Thyroid gland (tissue), 4 donors: ENCODE results near the gene CALD1. TPM values are rescaled to one million over a fixed set of nuclear protein-coding genes. Genes with fewer than 3 reads are reported as not detected.

Experiments
- DNase-seq, 2 donors: peaks; one replicate each; pipeline ENCODE4 v3.0.0-alpha.2; 2019
- H3K27ac ChIP-seq, 3 donors: fragments of 200-600 bp; sonication (generic); 1 replicate in 2 of 3; 2 replicates in 1 of 3; pipeline ENCODE4 v1.5.1; 2016 to 2019; ENCODE audit warnings: mild to moderate bottlenecking in 1 of 3, moderate library complexity in 1 of 3
- H3K27me3 ChIP-seq: fragments of 200-600 bp; sonication (generic); one replicate; pipeline ENCODE4 v1.5.1; 2019
- H3K36me3 ChIP-seq, 2 donors: fragments of 200-600 bp; sonication (generic); one replicate each; pipeline ENCODE4 v1.5.1; 2016 to 2019
- H3K4me1 ChIP-seq, 2 donors: fragments of 200-600 bp; sonication (generic); one replicate each; pipeline ENCODE4 v1.5.1; 2017 to 2019
- H3K4me3 ChIP-seq, 3 donors: fragments of 200-600 bp; sonication (generic); replicated peaks in 1 of 3; 1 replicate in 2 of 3; 2 replicates in 1 of 3; pipeline ENCODE4 v1.5.1; 2016; ENCODE audit warnings: mild to moderate bottlenecking in 1 of 3
- H3K9me3 ChIP-seq: fragments of 200-600 bp; sonication (generic); one replicate; pipeline ENCODE4 v1.5.1; 2017
- POLR2A ChIP-seq, 2 donors: fragments of 450-650 bp; IDR thresholded peaks; one replicate each; pipeline ENCODE4 v1.6.1; 2017; ENCODE audit warnings: antibody characterized with exemption in 2 of 2, mild to moderate bottlenecking in 2 of 2, moderate library complexity in 1 of 2
- WGBS, 2 donors: methylation state at CpG; one replicate each; pipeline ENCODE4 v1.1.5; 2017; 5-methylcytosine and 5-hydroxymethylcytosine counted together
- intact Hi-C: fragments of 100-400 bp; cut with DNase I; formaldehyde crosslinking; loops from one replicate; pipeline ENCODE4 v1.15.1; 2023
- total RNA-seq, 4 donors: library from RNA; depleted of rRNA; stranded (reverse); fragments of >200 nt; gene quantifications; one replicate each; pipeline ENCODE4 v1.2.3, GENCODE V29; 2016
- TF ChIP-seq, protein P1 (sequence below), 6 experiments: fragments of 200-600 bp in 3 of 6; fragments of 450-650 bp in 3 of 6; sonication (generic) in 3 of 6; IDR thresholded peaks; one replicate each; pipeline ENCODE4 v1.5.1; 2016 to 2019; ENCODE audit warnings: antibody characterized with exemption in 6 of 6, mild to moderate bottlenecking in 2 of 6, inconsistent platforms in 1 of 6, moderate library complexity in 1 of 6

Gene CALD1
- total RNA-seq, 4 donors from 2014 or later, result 141 to 223 (median 169) TPM

DNA sequence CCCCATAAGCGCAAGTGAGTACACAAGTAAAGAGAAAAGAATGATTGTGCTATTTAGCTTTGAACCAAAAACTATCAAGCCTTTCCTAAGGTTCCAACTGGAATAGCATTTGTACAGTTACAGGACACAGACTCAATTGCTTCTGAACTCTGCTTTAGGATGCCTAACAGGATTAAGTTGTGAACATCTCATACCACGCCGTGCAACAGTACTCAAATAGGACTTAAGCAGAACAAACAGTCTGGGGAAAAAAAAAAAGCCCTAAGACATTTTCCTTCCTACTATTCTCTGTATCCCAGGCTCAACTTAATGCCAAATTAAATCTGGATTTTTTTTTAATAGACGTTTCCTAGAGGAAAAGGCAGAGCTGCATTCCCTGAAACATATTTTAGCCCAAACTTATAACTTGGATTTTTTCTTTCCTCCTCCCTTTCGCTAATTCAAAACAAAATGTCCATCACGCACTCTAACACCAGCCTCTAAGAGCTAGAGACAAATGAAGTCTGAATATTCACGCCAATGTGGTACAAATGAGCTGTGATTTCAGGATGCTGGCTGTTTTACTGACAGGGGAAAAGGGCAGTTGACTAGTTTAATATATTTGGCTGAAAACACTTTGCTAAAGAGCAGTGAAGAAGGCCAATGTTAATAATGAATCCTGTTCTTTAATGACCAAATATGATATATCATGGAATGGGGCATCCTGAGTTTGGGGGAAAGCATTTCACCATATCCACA is 68.6 kb downstream of the CALD1 start:
- intact Hi-C loops, result no loop called here
- WGBS, 2 donors, result 65 to 77% methylated on average over 7 of the region's 7 CpGs

DNA sequence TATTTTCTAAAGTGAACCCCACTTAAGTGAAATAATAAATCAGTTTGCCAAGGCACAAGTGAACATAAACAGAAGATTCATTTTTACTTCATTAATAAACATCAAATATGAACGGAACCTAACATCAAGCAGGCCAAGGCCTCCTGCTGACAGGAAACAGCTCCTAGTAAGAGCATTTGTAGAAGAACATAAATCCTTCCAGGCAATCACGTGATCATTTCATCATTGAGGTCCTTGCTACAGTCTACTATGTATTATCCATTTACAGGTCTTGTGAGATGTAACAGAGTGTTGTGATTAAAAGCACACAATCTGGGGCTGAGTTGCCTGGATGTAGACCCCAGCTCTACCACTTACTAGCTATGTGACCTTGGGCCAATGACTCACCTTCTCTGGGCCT is 70.6 kb downstream of the CALD1 start:
- 86 to 90% methylated on average over 2 of the region's 2 CpGs for WGBS, 2 donors
- intact Hi-C loops, result no loop called here

More for the DNA sequence above, 68.6 kb downstream of the CALD1 start:
- H3K36me3 ChIP-seq, result no peaks in the 10 kb centered on the region
- H3K27me3 ChIP-seq, result no peaks in the 10 kb centered on the region
- H3K4me1 ChIP-seq, result peaks cover 0 to 7% of the 10 kb centered on the region in 2 donors
- no peaks in the 10 kb centered on the region for H3K9me3 ChIP-seq
- H3K27ac ChIP-seq, result no peak overlapping the region
- TF ChIP-seq POLR2A (IDR thresholded peaks at IDR 0.05), result no peak
- TF ChIP-seq, protein P1, sequence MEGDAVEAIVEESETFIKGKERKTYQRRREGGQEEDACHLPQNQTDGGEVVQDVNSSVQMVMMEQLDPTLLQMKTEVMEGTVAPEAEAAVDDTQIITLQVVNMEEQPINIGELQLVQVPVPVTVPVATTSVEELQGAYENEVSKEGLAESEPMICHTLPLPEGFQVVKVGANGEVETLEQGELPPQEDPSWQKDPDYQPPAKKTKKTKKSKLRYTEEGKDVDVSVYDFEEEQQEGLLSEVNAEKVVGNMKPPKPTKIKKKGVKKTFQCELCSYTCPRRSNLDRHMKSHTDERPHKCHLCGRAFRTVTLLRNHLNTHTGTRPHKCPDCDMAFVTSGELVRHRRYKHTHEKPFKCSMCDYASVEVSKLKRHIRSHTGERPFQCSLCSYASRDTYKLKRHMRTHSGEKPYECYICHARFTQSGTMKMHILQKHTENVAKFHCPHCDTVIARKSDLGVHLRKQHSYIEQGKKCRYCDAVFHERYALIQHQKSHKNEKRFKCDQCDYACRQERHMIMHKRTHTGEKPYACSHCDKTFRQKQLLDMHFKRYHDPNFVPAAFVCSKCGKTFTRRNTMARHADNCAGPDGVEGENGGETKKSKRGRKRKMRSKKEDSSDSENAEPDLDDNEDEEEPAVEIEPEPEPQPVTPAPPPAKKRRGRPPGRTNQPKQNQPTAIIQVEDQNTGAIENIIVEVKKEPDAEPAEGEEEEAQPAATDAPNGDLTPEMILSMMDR (IDR thresholded peaks at IDR 0.05), result no peak
- H3K4me3 ChIP-seq, result no peak overlapping the region
- no peak for DNase-seq

DNA sequence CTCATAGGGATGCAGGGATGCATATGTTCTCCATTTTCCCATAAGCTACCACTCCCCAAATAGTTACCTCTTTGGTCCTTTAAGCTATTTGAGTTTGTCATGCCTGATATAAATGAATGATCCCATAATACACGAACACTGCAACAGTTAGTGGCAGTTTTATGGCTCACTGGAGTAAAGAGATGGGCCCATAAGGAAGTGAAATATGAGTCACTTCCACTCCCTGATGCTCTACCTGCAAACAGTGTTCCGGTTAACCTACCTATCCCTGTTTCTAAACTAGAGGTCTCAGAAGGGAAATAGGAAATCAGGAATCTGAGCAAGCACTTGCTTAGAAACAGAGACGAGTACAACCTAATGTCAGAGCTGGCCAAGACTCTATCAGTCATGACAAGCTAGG is 71.7 kb downstream of the CALD1 start:
- TF ChIP-seq, protein P1 (IDR thresholded peaks at IDR 0.05), result no peak
- TF ChIP-seq POLR2A (IDR thresholded peaks at IDR 0.05), result no peak
- no peak overlapping the region for H3K27ac ChIP-seq
- no peaks in the 10 kb centered on the region for H3K9me3 ChIP-seq
- no peak for DNase-seq
- 78 to 83% methylated on average over 3 of the region's 3 CpGs for WGBS, 2 donors
- H3K4me3 ChIP-seq, result no peak overlapping the region
- intact Hi-C loops, result no loop called here
- peaks cover 0 to 7% of the 10 kb centered on the region in 2 donors for H3K4me1 ChIP-seq
- H3K36me3 ChIP-seq, result no peaks in the 10 kb centered on the region
- H3K27me3 ChIP-seq, result no peaks in the 10 kb centered on the region

More for the DNA sequence above, 70.6 kb downstream of the CALD1 start:
- TF ChIP-seq, protein P1 (IDR thresholded peaks at IDR 0.05), result no peak
- no peak for TF ChIP-seq POLR2A (IDR thresholded peaks at IDR 0.05)
- DNase-seq, result no peak
- no peaks in the 10 kb centered on the region for H3K27me3 ChIP-seq
- no peak overlapping the region for H3K4me3 ChIP-seq
- H3K4me1 ChIP-seq, result peaks cover 0 to 7% of the 10 kb centered on the region in 2 donors
- no peak overlapping the region for H3K27ac ChIP-seq
- H3K36me3 ChIP-seq, result no peaks in the 10 kb centered on the region
- H3K9me3 ChIP-seq, result no peaks in the 10 kb centered on the region

DNA sequence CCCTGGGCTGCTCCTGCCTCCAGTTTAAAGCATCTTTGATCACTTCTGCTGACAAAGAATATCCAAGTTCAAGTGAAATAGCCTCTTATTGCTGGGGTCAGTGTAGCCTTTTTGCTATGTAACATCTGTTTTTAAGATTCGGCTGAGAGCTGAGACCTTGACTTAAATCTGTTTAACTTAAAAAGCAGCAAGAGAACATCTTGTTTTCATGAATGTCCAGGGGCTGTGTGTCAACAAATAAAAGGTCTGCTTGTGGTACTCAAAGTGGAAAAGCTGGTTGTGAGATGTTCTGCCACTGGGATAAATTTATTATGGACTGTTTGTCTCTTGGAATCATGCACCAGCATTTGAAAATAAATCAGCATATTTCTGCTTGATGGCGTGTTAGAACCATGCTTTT is 73.2 kb downstream of the CALD1 start:
- Histone ChIP-seq H3K4me3 (no peak overlapping the region), H3K4me1 (peaks cover 0 to 5% of the 10 kb centered on the region in 2 donors), H3K36me3 (no peaks in the 10 kb centered on the region), H3K27ac (peak overlapping the region in 1 of 3 donors; percentile 34), H3K9me3 (no peaks in the 10 kb centered on the region), H3K27me3 (no peaks in the 10 kb centered on the region)
- intact Hi-C loops, result no loop called here
- WGBS, 2 donors, result 85 to 91% methylated on average over 2 of the region's 2 CpGs
- TF ChIP-seq POLR2A (IDR thresholded peaks at IDR 0.05), result no peak
- TF ChIP-seq, protein P1 (IDR thresholded peaks at IDR 0.05), result no peak
- no peak for DNase-seq

DNA sequence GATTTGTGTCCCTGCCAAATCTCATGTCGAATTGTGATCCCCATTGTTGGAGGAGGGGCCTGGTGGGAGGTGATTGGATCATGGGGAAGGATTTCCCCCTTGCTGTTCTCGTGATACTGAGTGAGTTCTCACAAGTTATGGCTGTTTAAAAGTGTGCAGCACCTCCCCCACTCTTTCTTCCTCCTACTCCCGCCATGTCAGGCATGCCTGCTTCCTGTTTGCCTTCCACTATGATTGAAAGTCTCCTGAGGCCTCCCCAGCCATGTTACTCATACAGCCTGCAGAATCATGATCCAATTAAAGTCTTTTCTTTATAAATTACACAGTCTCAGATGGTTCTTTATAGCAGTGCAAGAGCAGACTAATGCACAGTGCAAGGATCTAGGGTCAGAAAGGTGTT is 75.4 kb downstream of the CALD1 start:
- 61% methylated on average over 3 of the region's 3 CpGs for WGBS, 2 donors
- no peak overlapping the region for H3K4me3 ChIP-seq
- no peak overlapping the region for H3K27ac ChIP-seq
- TF ChIP-seq POLR2A (IDR thresholded peaks at IDR 0.05), result no peak
- TF ChIP-seq, protein P1 (IDR thresholded peaks at IDR 0.05), result no peak
- intact Hi-C loops, result no loop called here
- no peaks in the 10 kb centered on the region for H3K27me3 ChIP-seq
- H3K9me3 ChIP-seq, result no peaks in the 10 kb centered on the region
- DNase-seq, result no peak
- no peaks in the 10 kb centered on the region for H3K36me3 ChIP-seq
- H3K4me1 ChIP-seq, result peaks cover 0 to 3% of the 10 kb centered on the region in 2 donors
